HEK293 (cell line): ENCODE data around the gene ZNF599.
A peak's percentile ranks its signal among the peaks of the same experiment; 100 is the strongest.

ENCODE experiments used
- CTCF ChIA-PET: fragments of 350-600 bp; formaldehyde crosslinking; extraction: SDS; loops from one replicate; lab custom pipeline; 2021; ENCODE audit warnings: antibody characterized with exemption; lab: Yijun Ruan, JAX
- POLR2A ChIA-PET: fragments of 300-600 bp; formaldehyde crosslinking; extraction: SDS; loops from one replicate; lab custom pipeline; 2020; ENCODE audit warnings: antibody characterized with exemption, inconsistent platforms; lab: Yijun Ruan, JAX
- H3K27ac ChIP-seq: fragments of 200-500 bp; sonication (Bioruptor generic); 2 replicates; pipeline ENCODE4 v1.5.1; 2014; ENCODE audit warnings: low read depth, low read length, control low read depth, inconsistent platforms; ENCODE audit errors: extremely low read depth
- H3K36me3 ChIP-seq, 2 experiments: fragments of 200-500 bp in 1 of 2; sonication (Bioruptor generic) in 1 of 2; 1 replicate in 1 of 2; 2 replicates in 1 of 2; pipeline ENCODE4 v1.5.1; 2014 to 2017; ENCODE audit warnings: inconsistent platforms in 2 of 2, low read length in 2 of 2; ENCODE audit not compliant: control insufficient read depth in 2 of 2, insufficient read depth in 1 of 2
- H3K4me1 ChIP-seq: fragments of 200-500 bp; sonication (Bioruptor generic); 2 replicates; pipeline ENCODE4 v1.5.1; 2014; ENCODE audit warnings: mild to moderate bottlenecking, low read length, inconsistent platforms; ENCODE audit not compliant: control insufficient read depth, insufficient read depth
- H3K4me3 ChIP-seq: 2 replicates; pipeline ENCODE4 v1.5.1; 2011; ENCODE audit warnings: low read depth, mild to moderate bottlenecking, control low read depth, low read length, moderate library complexity
- H3K9me3 ChIP-seq: fragments of 200-500 bp; sonication (Bioruptor generic); 2 replicates; pipeline ENCODE4 v1.5.1; 2014; ENCODE audit warnings: low read depth, low read length, inconsistent platforms; ENCODE audit not compliant: control insufficient read depth, insufficient read depth
- BCL6B ChIP-seq: fragments of 450-650 bp; formaldehyde crosslinking; IDR thresholded peaks from 2 replicates; pipeline ENCODE4 v1.5.1; 2017; ENCODE audit warnings: missing biosample characterization, missing genetic modification characterization
- FEZF1 ChIP-seq: fragments of 450-650 bp; formaldehyde crosslinking; IDR thresholded peaks from 2 replicates; pipeline ENCODE4 v1.5.1; 2016; ENCODE audit warnings: missing biosample characterization, missing genetic modification characterization
- KLF8 ChIP-seq: fragments of 450-650 bp; formaldehyde crosslinking; IDR thresholded peaks from 2 replicates; pipeline ENCODE4 v1.5.1; 2016; ENCODE audit warnings: missing biosample characterization, missing genetic modification characterization
- REPIN1 ChIP-seq: fragments of 450-650 bp; formaldehyde crosslinking; IDR thresholded peaks from 2 replicates; pipeline ENCODE4 v1.5.1; 2017; ENCODE audit warnings: missing biosample characterization, missing genetic modification characterization, low read depth
- SP2 ChIP-seq: fragments of 450-650 bp; formaldehyde crosslinking; IDR thresholded peaks from 2 replicates; pipeline ENCODE4 v1.5.1; 2016; ENCODE audit warnings: missing biosample characterization, missing genetic modification characterization
- SP3 ChIP-seq: fragments of 450-650 bp; formaldehyde crosslinking; IDR thresholded peaks from 2 replicates; pipeline ENCODE4 v1.5.1; 2016; ENCODE audit warnings: missing biosample characterization, missing genetic modification characterization
- ZBTB1 ChIP-seq: fragments of 450-650 bp; formaldehyde crosslinking; IDR thresholded peaks from 2 replicates; pipeline ENCODE4 v1.5.1; 2016; ENCODE audit warnings: missing biosample characterization, missing genetic modification characterization
- ZBTB44 ChIP-seq: fragments of 450-650 bp; IDR thresholded peaks from 2 replicates; pipeline ENCODE4 v1.5.1; 2018; ENCODE audit warnings: missing biosample characterization, mild to moderate bottlenecking, missing genetic modification characterization
- ZBTB8A ChIP-seq: fragments of 450-650 bp; formaldehyde crosslinking; IDR thresholded peaks from 2 replicates; pipeline ENCODE4 v1.5.1; 2016; ENCODE audit warnings: missing biosample characterization, missing genetic modification characterization
- ZFHX2 ChIP-seq: fragments of 450-650 bp; formaldehyde crosslinking; conservative IDR thresholded peaks from 2 replicates; pipeline ENCODE4 v1.5.1; 2016; ENCODE audit warnings: missing biosample characterization, missing genetic modification characterization
- ZNF146 ChIP-seq: fragments of 450-650 bp; formaldehyde crosslinking; IDR thresholded peaks from 2 replicates; pipeline ENCODE4 v1.5.1; 2016; ENCODE audit warnings: missing biosample characterization, missing genetic modification characterization
- ZNF184 ChIP-seq: fragments of 450-650 bp; IDR thresholded peaks from 2 replicates; pipeline ENCODE4 v1.5.1; 2018; ENCODE audit warnings: missing biosample characterization, mild to moderate bottlenecking, missing genetic modification characterization
- ZNF510 ChIP-seq: fragments of 450-650 bp; formaldehyde crosslinking; IDR thresholded peaks from 2 replicates; pipeline ENCODE4 v1.5.1; 2018; ENCODE audit warnings: mild to moderate bottlenecking, missing genetic modification characterization, missing biosample characterization; ENCODE audit not compliant: insufficient replicate concordance
- ZNF544 ChIP-seq: fragments of 450-650 bp; formaldehyde crosslinking; IDR thresholded peaks from 2 replicates; pipeline ENCODE4 v1.5.0; 2017; ENCODE audit warnings: missing biosample characterization, missing genetic modification characterization
- ZNF548 ChIP-seq: fragments of 450-650 bp; formaldehyde crosslinking; IDR thresholded peaks from 2 replicates; pipeline ENCODE4 v1.5.1; 2016; ENCODE audit warnings: missing biosample characterization, missing genetic modification characterization
- ZNF561 ChIP-seq: fragments of 450-650 bp; IDR thresholded peaks from 2 replicates; pipeline ENCODE4 v1.5.1; 2018; ENCODE audit warnings: missing biosample characterization, missing genetic modification characterization, borderline replicate concordance
- ZNF580 ChIP-seq: fragments of 450-650 bp; formaldehyde crosslinking; IDR thresholded peaks from 2 replicates; pipeline ENCODE4 v1.5.1; 2016; ENCODE audit warnings: missing biosample characterization, missing genetic modification characterization
- ZNF600 ChIP-seq: fragments of 450-650 bp; formaldehyde crosslinking; IDR thresholded peaks from 2 replicates; pipeline ENCODE4 v1.5.1; 2016; ENCODE audit warnings: missing biosample characterization, missing genetic modification characterization
- ZNF629 ChIP-seq: fragments of 450-650 bp; formaldehyde crosslinking; IDR thresholded peaks from 2 replicates; pipeline ENCODE4 v1.5.1; 2017; ENCODE audit warnings: missing biosample characterization, missing genetic modification characterization
- ZNF776 ChIP-seq: fragments of 450-650 bp; formaldehyde crosslinking; IDR thresholded peaks from 2 replicates; pipeline ENCODE4 v1.5.0; 2017; ENCODE audit warnings: missing biosample characterization, missing genetic modification characterization, borderline replicate concordance
- ZSCAN16 ChIP-seq: fragments of 450-650 bp; formaldehyde crosslinking; IDR thresholded peaks from 2 replicates; pipeline ENCODE4 v1.5.1; 2016; ENCODE audit warnings: missing biosample characterization, missing genetic modification characterization
- TF ChIP-seq, protein P1 (sequence below): fragments of 450-650 bp; formaldehyde crosslinking; IDR thresholded peaks from 2 replicates; pipeline ENCODE4 v1.5.1; 2016; ENCODE audit warnings: missing biosample characterization, missing genetic modification characterization

ZNF599 gene

DNA sequence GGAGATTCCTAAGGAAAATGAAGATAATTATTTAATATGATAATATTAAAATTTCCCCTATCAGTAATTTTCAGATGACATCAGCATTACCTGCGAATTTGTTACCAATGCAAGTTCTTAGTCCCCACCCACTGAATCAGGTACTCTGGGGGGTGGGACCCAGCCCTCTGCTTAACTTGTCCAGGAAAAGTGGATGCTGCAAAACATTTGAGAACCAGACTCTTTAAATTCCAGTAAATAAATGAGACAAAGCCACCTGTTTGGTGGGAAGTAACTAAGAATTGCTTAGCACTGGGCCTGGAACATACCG, 495 bp upstream of the ZNF599 start (continued):
- TF ChIP-seq, protein P1, sequence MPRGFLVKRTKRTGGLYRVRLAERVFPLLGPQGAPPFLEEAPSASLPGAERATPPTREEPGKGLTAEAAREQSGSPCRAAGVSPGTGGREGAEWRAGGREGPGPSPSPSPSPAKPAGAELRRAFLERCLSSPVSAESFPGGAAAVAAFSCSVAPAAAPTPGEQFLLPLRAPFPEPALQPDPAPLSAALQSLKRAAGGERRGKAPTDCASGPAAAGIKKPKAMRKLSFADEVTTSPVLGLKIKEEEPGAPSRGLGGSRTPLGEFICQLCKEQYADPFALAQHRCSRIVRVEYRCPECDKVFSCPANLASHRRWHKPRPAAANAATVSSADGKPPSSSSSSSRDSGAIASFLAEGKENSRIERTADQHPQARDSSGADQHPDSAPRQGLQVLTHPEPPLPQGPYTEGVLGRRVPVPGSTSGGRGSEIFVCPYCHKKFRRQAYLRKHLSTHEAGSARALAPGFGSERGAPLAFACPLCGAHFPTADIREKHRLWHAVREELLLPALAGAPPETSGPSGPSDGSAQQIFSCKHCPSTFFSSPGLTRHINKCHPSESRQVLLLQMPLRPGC (tag by site-specific recombination): no peak
- TF ChIP-seq BCL6B (tag by site-specific recombination) (no peak), FEZF1 (tag by site-specific recombination) (no peak), KLF8 (no peak), ZNF184 (tag by site-specific recombination) (0 out of 2 replicates have a peak, but pooled peaks have one; percentile 24), ZNF776 (tag by site-specific recombination) (no peak), ZNF548 (tag by site-specific recombination) (no peak), ZNF146 (no peak), ZNF510 (tag by site-specific recombination) (peak; percentile 27)
- TF ChIP-seq, all 188 proteins: peak for 3

- TF ChIP-seq ZBTB44 (tag by site-specific recombination) (no peak), REPIN1 (tag by site-specific recombination) (no peak), SP3 (no peak), ZNF580 (tag by site-specific recombination) (no peak), ZNF561 (tag by site-specific recombination) (no peak), ZNF600 (tag by site-specific recombination) (no peak), ZBTB1 (tag by site-specific recombination) (no peak), ZSCAN16 (no peak), ZFHX2 (tag by site-specific recombination) (no peak), ZNF146 (no peak), ZNF544 (tag by site-specific recombination) (no peak), ZBTB8A (tag by site-specific recombination) (no peak), SP2 (tag by site-specific recombination) (no peak), ZNF629 (tag by site-specific recombination) (no peak)
- Histone ChIP-seq H3K27ac (no peak overlapping the region), H3K4me1 (peaks cover 5% of the 10 kb centered on the region; the same call in 1 of the 2 replicates), H3K9me3 (peaks cover 25% of the 10 kb centered on the region), H3K4me3 (no peak overlapping the region), H3K36me3 (peaks cover 63 to 64% of the 10 kb centered on the region in 2 experiments)
- ChIA-PET CTCF (interaction anchor here (1.0 to 1.3 kb wide), 2 partner anchors 23 to 55 kb away, joined by 4 to 5 read pairs; no protein-coding TSS in a partner anchor), POLR2A (no interaction called here)
These were observed 5.1 kb downstream of the ZNF599 start for GRCh38 chr19:34767951-34768350.
